Upper lobe of left lung (tissue), 4 donors: Measurements from ENCODE around the gene BRF1.
"Not testable (repeated sequence)": the region's sequence is repeated elsewhere in the genome, so short reads cannot be mapped to it uniquely, and the experiment has no call there.

ENCODE experiments used
- CTCF ChIP-seq, 6 experiments: fragments of 450-650 bp in 4 of 6; fragments of 200-600 bp in 2 of 6; sonication (generic) in 2 of 6; IDR thresholded peaks; one replicate each; pipeline ENCODE4 v1.5.1; 2016 to 2019; ENCODE audit warnings: antibody characterized with exemption in 6 of 6
- EP300 ChIP-seq, 4 donors: sonication (generic); formaldehyde crosslinking; IDR thresholded peaks; one replicate each; pipeline ENCODE4 v1.5.1; 2017; ENCODE audit warnings: antibody characterized with exemption in 4 of 4, control low read depth in 2 of 4
- POLR2A ChIP-seq, 4 donors: fragments of 450-650 bp; IDR thresholded peaks; one replicate each; pipeline ENCODE4 v1.5.1; 2016 to 2017; ENCODE audit warnings: antibody characterized with exemption in 4 of 4, mild to moderate bottlenecking in 2 of 4
- POLR2AphosphoS5 ChIP-seq, 2 donors: sonication (generic); formaldehyde crosslinking; IDR thresholded peaks; one replicate each; pipeline ENCODE4 v1.5.1; 2017; ENCODE audit warnings: antibody characterized with exemption in 2 of 2

- TF ChIP-seq CTCF, POLR2AphosphoS5, EP300, POLR2A (IDR thresholded peaks at IDR 0.05): not testable (repeated sequence)
These were observed 3.5 kb downstream of the BRF1 start for GRCh38 chr14:105297311-105297710.
